Retinal pigment epithelial cell (primary cell): Measurements from ENCODE around the gene ITPA.

Experiments
- DNase-seq: peaks from one replicate; pipeline ENCODE4 v3.0.0-alpha.2; 2010; ENCODE audit warnings: low read depth
- H3K4me3 ChIP-seq: 2 replicates; pipeline ENCODE4 v1.5.1; 2011; ENCODE audit warnings: mild to moderate bottlenecking, low read length, control low read depth, moderate library complexity
- TF ChIP-seq, protein P1 (sequence below): conservative IDR thresholded peaks from 2 replicates; pipeline ENCODE4 v1.5.1; 2011; ENCODE audit warnings: low read depth, low read length, control low read depth, inconsistent platforms

ITPA gene

DNA sequence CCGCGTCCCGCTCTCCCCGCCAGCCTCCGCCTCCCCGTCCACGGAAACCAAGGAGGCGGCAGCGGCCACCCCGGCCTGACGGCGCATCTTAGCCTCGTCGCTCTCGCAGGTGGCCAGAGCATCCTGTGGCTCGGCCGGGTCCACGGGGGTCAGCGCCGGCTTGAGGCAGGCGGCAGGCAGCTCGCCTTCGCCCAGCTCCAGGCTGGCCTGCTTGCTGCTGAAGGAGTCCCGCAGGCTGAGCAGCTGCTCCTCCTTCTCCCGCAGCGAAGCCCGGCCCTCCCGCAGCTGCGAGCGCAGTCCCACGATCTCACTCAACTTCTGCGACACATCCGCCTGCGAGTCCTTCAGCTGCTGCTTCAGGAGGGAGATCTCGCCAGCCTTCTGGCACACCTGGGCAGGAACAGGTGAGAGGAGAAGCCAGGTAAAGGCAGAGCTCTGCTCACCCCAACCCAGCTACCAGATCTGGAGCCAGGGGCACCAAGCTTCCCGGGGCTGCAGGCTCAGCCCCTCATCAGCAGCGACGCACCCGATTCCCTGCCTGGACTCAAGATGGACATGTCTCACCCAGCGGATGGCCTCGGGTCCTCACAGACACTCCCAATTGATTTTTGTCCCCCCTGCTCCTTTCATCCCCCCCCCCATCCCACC, 44.4 kb upstream of the ITPA start:
- H3K4me3 ChIP-seq = no peak overlapping the region
- TF ChIP-seq, protein P1, sequence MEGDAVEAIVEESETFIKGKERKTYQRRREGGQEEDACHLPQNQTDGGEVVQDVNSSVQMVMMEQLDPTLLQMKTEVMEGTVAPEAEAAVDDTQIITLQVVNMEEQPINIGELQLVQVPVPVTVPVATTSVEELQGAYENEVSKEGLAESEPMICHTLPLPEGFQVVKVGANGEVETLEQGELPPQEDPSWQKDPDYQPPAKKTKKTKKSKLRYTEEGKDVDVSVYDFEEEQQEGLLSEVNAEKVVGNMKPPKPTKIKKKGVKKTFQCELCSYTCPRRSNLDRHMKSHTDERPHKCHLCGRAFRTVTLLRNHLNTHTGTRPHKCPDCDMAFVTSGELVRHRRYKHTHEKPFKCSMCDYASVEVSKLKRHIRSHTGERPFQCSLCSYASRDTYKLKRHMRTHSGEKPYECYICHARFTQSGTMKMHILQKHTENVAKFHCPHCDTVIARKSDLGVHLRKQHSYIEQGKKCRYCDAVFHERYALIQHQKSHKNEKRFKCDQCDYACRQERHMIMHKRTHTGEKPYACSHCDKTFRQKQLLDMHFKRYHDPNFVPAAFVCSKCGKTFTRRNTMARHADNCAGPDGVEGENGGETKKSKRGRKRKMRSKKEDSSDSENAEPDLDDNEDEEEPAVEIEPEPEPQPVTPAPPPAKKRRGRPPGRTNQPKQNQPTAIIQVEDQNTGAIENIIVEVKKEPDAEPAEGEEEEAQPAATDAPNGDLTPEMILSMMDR = no peak
- no peak for DNase-seq

DNA sequence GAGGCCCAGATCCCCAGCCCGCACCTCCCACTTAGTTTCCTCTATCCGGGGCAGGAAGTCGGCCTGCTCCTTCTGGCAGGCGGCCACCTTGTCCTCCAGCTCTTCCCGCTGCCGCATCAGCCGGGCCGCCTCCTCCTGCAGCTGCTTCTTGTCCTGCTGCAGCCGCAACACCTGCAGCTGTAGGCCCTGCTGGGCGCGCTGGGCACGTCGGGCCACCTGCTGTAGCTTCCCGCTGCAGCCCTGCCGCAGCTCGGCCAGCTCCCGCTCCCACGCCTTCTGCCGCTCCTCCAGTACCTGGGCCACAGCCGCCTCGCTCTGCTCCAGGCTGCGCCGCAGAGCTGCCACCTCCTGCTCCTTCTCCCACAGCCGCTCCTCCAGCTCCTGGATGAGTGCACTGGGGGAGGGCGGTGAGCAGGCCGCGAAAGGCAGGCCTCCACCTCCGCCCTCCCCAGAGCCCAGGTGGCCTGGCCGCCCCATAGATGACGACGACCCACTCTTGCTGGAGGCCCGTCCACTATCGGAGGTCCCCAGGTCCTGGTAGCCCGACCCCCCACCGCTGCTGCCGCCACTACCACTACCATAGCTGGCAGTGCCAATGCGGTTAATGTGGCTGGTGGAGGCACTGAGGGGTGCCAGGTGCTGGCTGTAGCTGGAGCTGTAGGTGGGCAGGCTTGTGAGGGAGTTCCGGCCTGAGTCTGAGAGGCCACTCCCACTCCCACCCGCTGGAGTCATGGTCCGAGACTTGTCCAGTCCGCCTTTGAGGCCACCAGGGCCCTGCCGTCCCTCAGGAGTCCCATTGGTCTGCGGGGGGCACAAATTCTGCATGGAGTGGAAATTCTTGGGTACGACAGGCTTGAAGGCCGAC, 43.6 kb upstream of the ITPA start:
- no peak overlapping the region for H3K4me3 ChIP-seq
- TF ChIP-seq, protein P1 = no peak
- DNase-seq = no peak

DNA sequence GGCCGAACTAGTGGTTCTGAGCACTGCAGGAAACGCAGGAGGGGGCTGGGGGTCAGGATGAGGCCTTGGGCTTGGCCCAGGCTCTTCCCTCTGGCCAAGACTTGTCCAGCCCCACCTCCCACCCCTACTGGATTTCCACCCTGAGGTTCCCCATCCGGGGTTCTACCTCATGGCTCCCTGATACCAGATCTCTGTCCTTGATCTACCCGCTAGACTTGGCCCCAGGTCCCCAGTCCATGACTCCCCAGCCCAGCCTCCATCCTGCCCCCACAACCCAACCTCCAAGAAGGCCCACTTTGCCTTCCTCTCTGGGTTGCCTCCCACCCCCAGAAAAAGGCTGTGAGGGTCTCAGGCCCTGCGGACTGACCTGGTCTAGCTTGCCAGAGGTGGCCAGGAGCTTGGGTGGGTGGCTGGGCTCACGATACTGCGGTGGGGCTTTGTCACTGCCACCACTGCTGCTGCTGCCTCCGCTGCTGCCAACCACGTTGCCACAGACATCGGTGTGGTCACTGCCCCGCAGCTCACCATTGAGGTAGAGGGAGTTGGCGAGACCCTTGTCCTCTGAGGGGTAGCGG, 42.9 kb upstream of the ITPA start:
- TF ChIP-seq, protein P1 = no peak
- H3K4me3 ChIP-seq = no peak overlapping the region
- no peak for DNase-seq

DNA sequence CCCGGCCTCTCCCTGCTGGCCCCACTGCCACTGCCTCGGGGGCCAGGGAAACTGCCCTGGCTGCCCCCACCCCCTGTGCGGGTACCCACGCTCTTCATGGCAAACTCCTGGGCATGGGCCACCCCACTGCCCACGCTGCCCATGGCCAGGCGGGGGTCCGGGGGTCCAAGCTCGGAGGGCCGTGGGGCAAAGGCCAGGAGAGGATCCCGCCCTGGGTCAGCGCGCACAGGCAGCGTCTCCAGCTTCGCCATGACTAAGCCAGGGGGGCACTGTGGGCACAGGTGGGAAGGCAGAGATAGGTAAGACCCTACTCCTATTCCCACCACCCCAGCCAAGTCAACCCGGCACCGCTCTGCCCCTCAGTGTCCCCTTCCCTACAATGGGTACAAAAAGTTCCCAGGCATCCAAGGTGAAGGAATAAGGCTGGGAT, 42.4 kb upstream of the ITPA start:
- TF ChIP-seq, protein P1 = no peak
- H3K4me3 ChIP-seq = no peak overlapping the region
- DNase-seq = no peak

DNA sequence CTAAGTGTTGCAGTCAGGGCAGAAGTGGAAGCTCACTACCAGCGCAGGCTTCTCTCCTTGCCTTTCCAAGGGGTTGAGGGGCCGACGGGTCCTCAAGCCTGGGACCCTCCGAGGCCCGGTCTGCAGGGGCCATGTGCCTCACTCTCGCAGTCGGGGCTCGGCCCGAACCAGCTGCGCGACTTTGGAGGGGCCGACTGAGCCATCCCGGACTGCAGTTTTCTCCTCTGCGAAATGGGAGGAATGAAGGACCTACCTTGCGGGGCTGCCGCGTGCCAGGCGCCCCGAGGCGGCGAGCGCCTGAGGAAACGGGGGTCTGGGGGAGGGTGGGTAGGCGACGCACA, 41.6 kb upstream of the ITPA start:
- TF ChIP-seq, protein P1 = no peak
- DNase-seq = no peak
- no peak overlapping the region for H3K4me3 ChIP-seq

DNA sequence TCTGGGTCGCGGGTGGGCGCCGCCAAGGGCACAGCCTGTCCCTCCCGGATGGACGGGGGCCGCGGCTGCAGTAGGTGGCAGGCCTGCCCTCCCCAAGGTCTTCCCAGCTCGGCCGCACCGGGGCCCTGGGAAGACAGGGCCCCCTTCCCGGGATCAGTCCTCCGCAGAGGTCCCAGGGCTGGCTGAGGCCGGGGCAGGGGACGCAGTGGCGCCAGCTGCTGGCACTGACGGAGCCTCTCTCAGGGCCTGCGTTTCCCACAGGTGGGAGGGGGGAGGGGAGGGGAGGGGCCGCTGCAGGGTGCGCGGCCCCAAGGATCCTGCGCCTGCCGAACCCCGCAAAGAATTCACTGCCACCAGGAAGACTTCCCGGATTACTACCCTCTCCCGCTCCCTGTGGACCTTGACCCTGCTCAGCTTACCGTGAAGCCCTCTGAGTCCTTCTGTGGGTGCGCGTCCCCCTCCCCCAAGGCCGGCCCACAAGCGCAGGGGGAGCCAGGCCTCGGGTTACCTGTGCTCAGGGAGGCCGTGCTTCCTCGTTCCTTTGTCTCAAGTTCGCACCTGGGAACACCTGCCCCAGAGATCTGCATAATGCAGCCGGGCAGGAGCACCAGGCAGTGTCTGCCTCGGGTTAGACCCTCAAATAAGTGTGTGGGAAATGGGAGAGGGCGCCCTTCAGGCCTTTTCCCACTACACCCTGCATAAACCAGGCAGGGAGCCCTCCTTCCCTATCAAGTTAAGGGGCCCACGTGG, 41.0 kb upstream of the ITPA start:
- DNase-seq = no peak
- TF ChIP-seq, protein P1 = no peak
- no peak overlapping the region for H3K4me3 ChIP-seq
